HEK293 (cell line): ENCODE measurements around the gene GEMIN7.
A peak's percentile ranks its signal among the peaks of the same experiment; 100 is the strongest.

Experiments used
- BCL11B ChIP-seq: fragments of 450-650 bp; formaldehyde crosslinking; IDR thresholded peaks from 2 replicates; pipeline ENCODE4 v1.5.1; 2016; ENCODE audit warnings: low read depth, missing biosample characterization, missing genetic modification characterization
- GLIS2 ChIP-seq: fragments of 450-650 bp; formaldehyde crosslinking; IDR thresholded peaks from 2 replicates; pipeline ENCODE4 v1.5.1; 2016; ENCODE audit warnings: missing biosample characterization, missing genetic modification characterization
- HOXD13 ChIP-seq: sonication (generic); formaldehyde crosslinking; IDR thresholded peaks from 2 replicates; pipeline ENCODE4 v1.8.0; 2022; ENCODE audit warnings: missing genetic modification reagents, borderline replicate concordance
- KLF1 ChIP-seq: fragments of 450-650 bp; formaldehyde crosslinking; IDR thresholded peaks from 2 replicates; pipeline ENCODE4 v1.5.1; 2016; ENCODE audit warnings: missing biosample characterization, missing genetic modification characterization
- KLF10 ChIP-seq: fragments of 450-650 bp; IDR thresholded peaks from 2 replicates; pipeline ENCODE4 v1.5.1; 2018; ENCODE audit warnings: missing biosample characterization, mild to moderate bottlenecking, missing genetic modification characterization
- PBX3 ChIP-seq: sonication (generic); formaldehyde crosslinking; IDR thresholded peaks from 2 replicates; pipeline ENCODE4 v1.8.1; 2022; ENCODE audit warnings: mild to moderate bottlenecking, moderate library complexity, missing genetic modification reagents
- PRDM6 ChIP-seq: fragments of 450-650 bp; formaldehyde crosslinking; IDR thresholded peaks from 2 replicates; pipeline ENCODE4 v1.5.1; 2017; ENCODE audit warnings: missing biosample characterization, missing genetic modification characterization
- SP3 ChIP-seq: fragments of 450-650 bp; formaldehyde crosslinking; IDR thresholded peaks from 2 replicates; pipeline ENCODE4 v1.5.1; 2016; ENCODE audit warnings: missing biosample characterization, missing genetic modification characterization
- ZBTB20 ChIP-seq: fragments of 450-650 bp; formaldehyde crosslinking; IDR thresholded peaks from 2 replicates; pipeline ENCODE4 v1.5.1; 2016; ENCODE audit warnings: missing biosample characterization, missing genetic modification characterization
- ZBTB26 ChIP-seq: fragments of 450-650 bp; formaldehyde crosslinking; optimal IDR thresholded peaks from 2 replicates; pipeline ENCODE3; 2016; ENCODE audit warnings: missing biosample characterization, mild to moderate bottlenecking, missing genetic modification characterization
- ZBTB44 ChIP-seq: fragments of 450-650 bp; IDR thresholded peaks from 2 replicates; pipeline ENCODE4 v1.5.1; 2018; ENCODE audit warnings: missing biosample characterization, mild to moderate bottlenecking, missing genetic modification characterization
- ZIC2 ChIP-seq: fragments of 450-650 bp; formaldehyde crosslinking; IDR thresholded peaks from 2 replicates; pipeline ENCODE4 v1.5.1; 2016; ENCODE audit warnings: missing biosample characterization, missing genetic modification characterization
- ZNF449 ChIP-seq: fragments of 450-650 bp; formaldehyde crosslinking; IDR thresholded peaks from 2 replicates; pipeline ENCODE4 v1.5.1; 2017; ENCODE audit warnings: missing biosample characterization, mild to moderate bottlenecking, missing genetic modification characterization, moderate library complexity
- ZNF596 ChIP-seq: fragments of 450-650 bp; IDR thresholded peaks from 2 replicates; pipeline ENCODE4 v1.5.0; 2018; ENCODE audit warnings: missing biosample characterization, mild to moderate bottlenecking, missing genetic modification characterization, moderate library complexity
- ZNF624 ChIP-seq: fragments of 450-650 bp; formaldehyde crosslinking; IDR thresholded peaks from 2 replicates; pipeline ENCODE4 v1.5.1; 2017; ENCODE audit warnings: missing biosample characterization, missing genetic modification characterization
- ZNF629 ChIP-seq: fragments of 450-650 bp; formaldehyde crosslinking; IDR thresholded peaks from 2 replicates; pipeline ENCODE4 v1.5.1; 2017; ENCODE audit warnings: missing biosample characterization, missing genetic modification characterization
- ZNF664 ChIP-seq: fragments of 450-650 bp; formaldehyde crosslinking; IDR thresholded peaks from 2 replicates; pipeline ENCODE4 v1.5.1; 2016; ENCODE audit warnings: missing biosample characterization, missing genetic modification characterization
- ZNF692 ChIP-seq: fragments of 450-650 bp; formaldehyde crosslinking; IDR thresholded peaks from 2 replicates; pipeline ENCODE4 v1.5.1; 2016; ENCODE audit warnings: missing biosample characterization, missing genetic modification characterization
- TF ChIP-seq, protein P1 (sequence below): fragments of 450-650 bp; formaldehyde crosslinking; IDR thresholded peaks from 2 replicates; pipeline ENCODE4 v1.5.1; 2016; ENCODE audit warnings: missing biosample characterization, missing genetic modification characterization
- TF ChIP-seq, protein P2 (sequence below): fragments of 450-650 bp; formaldehyde crosslinking; IDR thresholded peaks from 2 replicates; pipeline ENCODE4 v1.5.1; 2016; ENCODE audit warnings: missing biosample characterization, missing genetic modification characterization

Gene GEMIN7

DNA sequence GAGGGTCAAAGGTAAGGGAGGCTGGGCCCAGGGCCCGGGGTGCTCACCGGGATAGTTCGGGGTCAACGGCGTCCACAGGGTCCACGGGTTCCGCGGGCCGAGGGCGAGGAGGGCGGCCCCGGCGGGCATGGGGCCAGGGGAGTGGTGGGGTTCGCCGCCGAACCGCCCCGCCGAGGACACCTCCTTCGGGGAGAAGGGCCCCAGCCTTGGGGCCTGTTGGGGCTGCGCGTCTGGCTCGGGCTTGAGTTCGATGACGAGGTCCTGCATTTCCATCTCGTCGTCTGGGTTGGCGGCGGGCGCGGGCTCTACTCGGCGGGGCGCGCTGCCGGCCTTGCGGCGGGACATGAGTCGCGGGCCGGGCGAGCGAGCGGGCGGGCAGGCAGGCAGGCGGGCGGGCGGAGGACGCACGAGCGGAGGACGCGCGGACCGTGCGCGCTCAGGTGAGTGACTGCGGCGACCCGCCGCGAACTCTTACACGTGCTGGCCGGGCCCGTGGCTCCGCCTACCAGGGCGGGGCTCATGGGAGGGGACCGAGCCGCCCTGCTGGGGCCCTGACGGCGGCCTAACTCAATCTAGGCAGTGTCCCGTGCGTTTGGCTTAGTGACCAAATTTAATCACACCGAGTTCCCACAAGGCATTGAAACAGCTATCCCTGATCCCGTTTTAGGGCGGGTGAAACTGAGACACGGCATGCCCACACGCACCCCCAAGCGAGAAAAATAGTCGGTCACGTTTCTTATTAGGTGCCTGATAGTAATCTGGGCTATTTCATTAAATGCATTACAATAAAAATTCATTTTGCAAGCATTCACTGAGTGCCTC lies 2.8 kb upstream of the GEMIN7 start, which contains the start of gene ZNF296 (continued):
- peak; percentile 89 for TF ChIP-seq KLF1
- TF ChIP-seq PBX3 (CRISPR knock-in tag), result peak; percentile 47; the same call in 1 of the 2 replicates
- TF ChIP-seq ZNF624 (tag by site-specific recombination), result no peak
- TF ChIP-seq KLF10 (tag by site-specific recombination), result peak; percentile 42; the same call in 1 of the 2 replicates
- TF ChIP-seq ZIC2 (tag by site-specific recombination), result peak; percentile 55
- TF ChIP-seq ZNF596, result peak; percentile 70
- peak; percentile 21; the same call in 1 of the 2 replicates for TF ChIP-seq ZNF692 (tag by site-specific recombination)
- TF ChIP-seq, protein P1, sequence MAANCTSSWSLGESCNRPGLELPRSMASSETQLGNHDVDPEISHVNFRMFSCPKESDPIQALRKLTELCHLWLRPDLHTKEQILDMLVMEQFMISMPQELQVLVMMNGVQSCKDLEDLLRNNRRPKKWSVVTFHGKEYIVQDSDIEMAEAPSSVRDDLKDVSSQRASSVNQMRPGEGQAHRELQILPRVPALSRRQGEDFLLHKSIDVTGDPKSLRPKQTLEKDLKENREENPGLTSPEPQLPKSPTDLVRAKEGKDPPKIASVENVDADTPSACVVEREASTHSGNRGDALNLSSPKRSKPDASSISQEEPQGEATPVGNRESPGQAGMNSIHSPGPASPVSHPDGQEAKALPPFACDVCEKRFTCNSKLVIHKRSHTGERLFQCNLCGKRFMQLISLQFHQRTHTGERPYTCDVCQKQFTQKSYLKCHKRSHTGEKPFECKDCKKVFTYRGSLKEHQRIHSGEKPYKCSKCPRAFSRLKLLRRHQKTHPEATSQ (tag by site-specific recombination), result 0 out of 2 replicates have a peak, but pooled peaks have one; percentile 31
- peak; percentile 40; the same call in 1 of the 2 replicates for TF ChIP-seq BCL11B (tag by site-specific recombination)
- TF ChIP-seq ZBTB20 (tag by site-specific recombination), result peak; percentile 94
- TF ChIP-seq ZBTB26 (tag by site-specific recombination), result peak; percentile 73
- TF ChIP-seq ZNF664 (tag by site-specific recombination), result peak; percentile 90
- TF ChIP-seq SP3 (tag by site-specific recombination), result peak; percentile 87
- TF ChIP-seq ZBTB44, result peak; percentile 5; the same call in 1 of the 2 replicates
- 0 out of 2 replicates have a peak, but pooled peaks have one; percentile 16 for TF ChIP-seq ZNF629 (tag by site-specific recombination)
- no peak for TF ChIP-seq HOXD13 (CRISPR knock-in tag)
- no peak for TF ChIP-seq PRDM6
- peak; percentile 50 for TF ChIP-seq GLIS2
- TF ChIP-seq, protein P2, sequence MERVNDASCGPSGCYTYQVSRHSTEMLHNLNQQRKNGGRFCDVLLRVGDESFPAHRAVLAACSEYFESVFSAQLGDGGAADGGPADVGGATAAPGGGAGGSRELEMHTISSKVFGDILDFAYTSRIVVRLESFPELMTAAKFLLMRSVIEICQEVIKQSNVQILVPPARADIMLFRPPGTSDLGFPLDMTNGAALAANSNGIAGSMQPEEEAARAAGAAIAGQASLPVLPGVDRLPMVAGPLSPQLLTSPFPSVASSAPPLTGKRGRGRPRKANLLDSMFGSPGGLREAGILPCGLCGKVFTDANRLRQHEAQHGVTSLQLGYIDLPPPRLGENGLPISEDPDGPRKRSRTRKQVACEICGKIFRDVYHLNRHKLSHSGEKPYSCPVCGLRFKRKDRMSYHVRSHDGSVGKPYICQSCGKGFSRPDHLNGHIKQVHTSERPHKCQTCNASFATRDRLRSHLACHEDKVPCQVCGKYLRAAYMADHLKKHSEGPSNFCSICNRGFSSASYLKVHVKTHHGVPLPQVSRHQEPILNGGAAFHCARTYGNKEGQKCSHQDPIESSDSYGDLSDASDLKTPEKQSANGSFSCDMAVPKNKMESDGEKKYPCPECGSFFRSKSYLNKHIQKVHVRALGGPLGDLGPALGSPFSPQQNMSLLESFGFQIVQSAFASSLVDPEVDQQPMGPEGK, result peak; percentile 78
- TF ChIP-seq ZNF449 (tag by site-specific recombination), result peak; percentile 71
